Measurements from ENCODE around the gene ZBTB40. TPM values are rescaled to one million over a fixed set of nuclear protein-coding genes. Genes with fewer than 3 reads are reported as not detected.

ZBTB40 gene
- total RNA-seq, 2 experiments from 2014 or later = 14.0 to 14.3 TPM

GRCh38 chr1:22490309-22490708, 38.7 kb downstream of the ZBTB40 start:
- Mint-ChIP-seq H3K4me3 (no peak overlapping the region), H3K4me1 (ENCODE audit: low read depth) (peaks cover 5% of the 10 kb centered on the region), H3K27ac (no peak overlapping the region), H3K36me3 (ENCODE audit: low read depth) (peaks cover 15% of the 10 kb centered on the region), H3K9me3 (peaks cover 2% of the 10 kb centered on the region), H3K27me3 (no peaks in the 10 kb centered on the region)
- intact Hi-C loops (cut with micrococcal nuclease) = no loop called here
- ChIA-PET POLR2A (no interaction called here), CTCF (no interaction called here)
- no peak for TF ChIP-seq CTCF (IDR thresholded peaks at IDR 0.05)
- no peak for DNase-seq
- ATAC-seq = no peak

- Mint-ChIP-seq H3K4me3 (no peak overlapping the region), H3K36me3 (ENCODE audit: low read depth) (peaks cover 19% of the 10 kb centered on the region), H3K27ac (no peak overlapping the region), H3K27me3 (no peaks in the 10 kb centered on the region), H3K9me3 (no peaks in the 10 kb centered on the region), H3K4me1 (ENCODE audit: low read depth) (no peaks in the 10 kb centered on the region)
- no peak for TF ChIP-seq CTCF (IDR thresholded peaks at IDR 0.05)
- ChIA-PET CTCF (no interaction called here), POLR2A (no interaction called here)
- ATAC-seq = no peak
- intact Hi-C loops (cut with micrococcal nuclease) = no loop called here
- no peak for DNase-seq
Measured at GRCh38 chr1:22491995-22492715, 40.5 kb downstream of the ZBTB40 start.

- ATAC-seq (no peak), DNase-seq (no peak)
- Mint-ChIP-seq H3K4me3 (no peak overlapping the region), H3K27ac (no peak overlapping the region), H3K36me3 (ENCODE audit: low read depth) (peaks cover 19% of the 10 kb centered on the region), H3K9me3 (no peaks in the 10 kb centered on the region), H3K27me3 (no peaks in the 10 kb centered on the region), H3K4me1 (ENCODE audit: low read depth) (no peaks in the 10 kb centered on the region)
- intact Hi-C loops (cut with micrococcal nuclease) = no loop called here
- POLR2A ChIA-PET = no interaction called here
- CTCF ChIA-PET = interaction anchor here (0.9 kb wide), 1 partner anchor 78 kb away, joined by 3 read pairs; no protein-coding TSS in a partner anchor
- no peak for TF ChIP-seq CTCF (IDR thresholded peaks at IDR 0.05)
Measured at GRCh38 chr1:22494144-22494543, 42.5 kb downstream of the ZBTB40 start.

- no peak for ATAC-seq
- Mint-ChIP-seq H3K9me3 (no peaks in the 10 kb centered on the region), H3K27ac (no peak overlapping the region), H3K27me3 (no peaks in the 10 kb centered on the region), H3K4me1 (ENCODE audit: low read depth) (peaks cover 2% of the 10 kb centered on the region), H3K36me3 (ENCODE audit: low read depth) (peaks cover 17% of the 10 kb centered on the region), H3K4me3 (no peak overlapping the region)
- TF ChIP-seq CTCF (IDR thresholded peaks at IDR 0.05) = no peak
- CTCF ChIA-PET = interaction anchor here (0.9 kb wide), 1 partner anchor 79 kb away, joined by 3 read pairs; no protein-coding TSS in a partner anchor
- DNase-seq = no peak
- intact Hi-C loops (cut with micrococcal nuclease) = no loop called here
- POLR2A ChIA-PET = interaction anchor here (1.7 kb wide), 1 partner anchor 73 kb away, joined by 5 read pairs; no protein-coding TSS in a partner anchor
Measured at GRCh38 chr1:22494943-22495579, 43.4 kb downstream of the ZBTB40 start.

GRCh38 chr1:22496536-22497160, 45.0 kb downstream of the ZBTB40 start:
- Mint-ChIP-seq H3K27ac (no peak overlapping the region), H3K4me3 (no peak overlapping the region), H3K9me3 (no peaks in the 10 kb centered on the region), H3K36me3 (ENCODE audit: low read depth) (peaks cover 17% of the 10 kb centered on the region), H3K27me3 (no peaks in the 10 kb centered on the region), H3K4me1 (ENCODE audit: low read depth) (peaks cover 6% of the 10 kb centered on the region)
- ChIA-PET POLR2A (no interaction called here), CTCF (no interaction called here)
- intact Hi-C loops (cut with micrococcal nuclease) = no loop called here
- no peak for DNase-seq
- TF ChIP-seq CTCF (IDR thresholded peaks at IDR 0.05) = no peak
- no peak for ATAC-seq
